KMS-11 (cell line): Measurements from ENCODE around the gene IRF1.

ENCODE experiments used
- H2AFZ ChIP-seq: fragments of 200-600 bp; sonication (generic); 2 replicates; pipeline ENCODE4 v1.6.1; 2016; ENCODE audit warnings: antibody characterized with exemption, mixed run types, low read depth
- H3K27ac ChIP-seq: fragments of 200-600 bp; sonication (generic); 2 replicates; pipeline ENCODE4 v1.6.1; 2016; ENCODE audit warnings: mild to moderate bottlenecking, mixed run types
- H3K27me3 ChIP-seq: fragments of 200-600 bp; sonication (generic); 2 replicates; pipeline ENCODE4 v1.6.1; 2017; ENCODE audit warnings: mild to moderate bottlenecking, low read depth, mixed run types, moderate library complexity; ENCODE audit not compliant: insufficient read depth
- H3K36me3 ChIP-seq: fragments of 200-600 bp; sonication (generic); 2 replicates; pipeline ENCODE4 v1.6.1; 2017; ENCODE audit warnings: mild to moderate bottlenecking, mixed run types; ENCODE audit not compliant: insufficient read depth
- H3K4me1 ChIP-seq: fragments of 200-600 bp; sonication (generic); 2 replicates; pipeline ENCODE4 v1.6.1; 2016; ENCODE audit warnings: mild to moderate bottlenecking, low read depth, mixed run types; ENCODE audit not compliant: poor library complexity, severe bottlenecking
- H3K4me2 ChIP-seq: fragments of 200-600 bp; sonication (generic); 2 replicates; pipeline ENCODE4 v1.7.0; 2016; ENCODE audit warnings: mild to moderate bottlenecking, mixed run types
- H3K4me3 ChIP-seq: fragments of 200-600 bp; sonication (generic); IDR thresholded peaks from 2 replicates; pipeline ENCODE4 v1.6.1; 2017; ENCODE audit warnings: low read depth, low read length, mixed read lengths; ENCODE audit not compliant: insufficient read depth
- H3K79me2 ChIP-seq: fragments of 200-600 bp; sonication (generic); 2 replicates; pipeline ENCODE4 v1.6.1; 2016; ENCODE audit warnings: low read depth, mixed run types; ENCODE audit not compliant: insufficient read depth
- H3K9ac ChIP-seq: fragments of 200-600 bp; sonication (generic); 2 replicates; pipeline ENCODE4 v1.6.1; 2016; ENCODE audit warnings: mild to moderate bottlenecking, mixed run types
- H4K20me1 ChIP-seq: fragments of 200-600 bp; sonication (generic); 2 replicates; pipeline ENCODE4 v1.6.1; 2016; ENCODE audit warnings: mild to moderate bottlenecking, mixed run types; ENCODE audit not compliant: insufficient read depth
- CTCF ChIP-seq: fragments of 200-600 bp; sonication (generic); conservative IDR thresholded peaks from 2 replicates; pipeline ENCODE4 v1.6.1; 2017; ENCODE audit warnings: low read depth, mild to moderate bottlenecking, antibody characterized with exemption, low read length, moderate library complexity, mixed read lengths

Gene IRF1

GRCh38 chr5:132459031-132459982 lies 31.3 kb downstream of the IRF1 start:
- peak overlapping the region; percentile 62 for H3K4me2 ChIP-seq
- no peak; the same call in 1 of the 2 replicates for TF ChIP-seq CTCF
- H3K4me3 ChIP-seq: no peak overlapping the region
- peak overlapping the region; percentile 94 for H3K27ac ChIP-seq
- H3K36me3 ChIP-seq: no peaks in the 10 kb centered on the region
- no peaks in the 10 kb centered on the region for H4K20me1 ChIP-seq
- peaks cover 100% of the 10 kb centered on the region for H3K4me1 ChIP-seq
- peak overlapping the region; percentile 75 for H3K9ac ChIP-seq
- no peaks in the 10 kb centered on the region for H3K79me2 ChIP-seq
- H2AFZ ChIP-seq: no peak overlapping the region
- H3K27me3 ChIP-seq: no peaks in the 10 kb centered on the region

- H3K4me2 ChIP-seq: peak overlapping the region; percentile 62
- peak overlapping the region; percentile 75 for H3K9ac ChIP-seq
- peak overlapping the region; percentile 94 for H3K27ac ChIP-seq
- H3K4me1 ChIP-seq: peaks cover 100% of the 10 kb centered on the region
- H3K27me3 ChIP-seq: no peaks in the 10 kb centered on the region
- TF ChIP-seq CTCF: no peak
- no peaks in the 10 kb centered on the region for H3K36me3 ChIP-seq
- H4K20me1 ChIP-seq: no peaks in the 10 kb centered on the region
- H3K4me3 ChIP-seq: no peak overlapping the region
- no peaks in the 10 kb centered on the region for H3K79me2 ChIP-seq
- H2AFZ ChIP-seq: no peak overlapping the region
These were observed 31.9 kb downstream of the IRF1 start for GRCh38 chr5:132458651-132459030.

DNA sequence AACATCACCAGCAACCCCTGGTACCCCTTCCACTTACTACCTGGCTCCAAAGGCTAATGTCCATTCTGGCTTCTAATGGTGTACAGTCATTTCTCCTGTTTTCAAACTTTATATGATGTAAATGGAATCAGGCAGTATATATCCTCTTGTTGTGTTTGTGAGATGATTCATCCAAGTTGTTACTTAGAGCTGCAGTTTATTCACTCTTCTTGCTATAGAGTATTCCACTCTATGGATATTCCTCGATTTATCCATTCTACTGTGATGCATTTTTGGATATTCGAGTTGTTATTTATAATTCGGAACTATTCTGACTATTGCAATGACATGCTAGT lies 32.4 kb downstream of the IRF1 start:
- H3K4me3 ChIP-seq: no peak overlapping the region
- H3K27me3 ChIP-seq: no peaks in the 10 kb centered on the region
- no peaks in the 10 kb centered on the region for H3K36me3 ChIP-seq
- peak overlapping the region; percentile 62 for H3K4me2 ChIP-seq
- TF ChIP-seq CTCF: no peak
- H4K20me1 ChIP-seq: no peaks in the 10 kb centered on the region
- no peak overlapping the region for H2AFZ ChIP-seq
- H3K4me1 ChIP-seq: peaks cover 96% of the 10 kb centered on the region
- peak overlapping the region; percentile 94 for H3K27ac ChIP-seq
- peak overlapping the region; percentile 75 for H3K9ac ChIP-seq
- no peaks in the 10 kb centered on the region for H3K79me2 ChIP-seq

DNA sequence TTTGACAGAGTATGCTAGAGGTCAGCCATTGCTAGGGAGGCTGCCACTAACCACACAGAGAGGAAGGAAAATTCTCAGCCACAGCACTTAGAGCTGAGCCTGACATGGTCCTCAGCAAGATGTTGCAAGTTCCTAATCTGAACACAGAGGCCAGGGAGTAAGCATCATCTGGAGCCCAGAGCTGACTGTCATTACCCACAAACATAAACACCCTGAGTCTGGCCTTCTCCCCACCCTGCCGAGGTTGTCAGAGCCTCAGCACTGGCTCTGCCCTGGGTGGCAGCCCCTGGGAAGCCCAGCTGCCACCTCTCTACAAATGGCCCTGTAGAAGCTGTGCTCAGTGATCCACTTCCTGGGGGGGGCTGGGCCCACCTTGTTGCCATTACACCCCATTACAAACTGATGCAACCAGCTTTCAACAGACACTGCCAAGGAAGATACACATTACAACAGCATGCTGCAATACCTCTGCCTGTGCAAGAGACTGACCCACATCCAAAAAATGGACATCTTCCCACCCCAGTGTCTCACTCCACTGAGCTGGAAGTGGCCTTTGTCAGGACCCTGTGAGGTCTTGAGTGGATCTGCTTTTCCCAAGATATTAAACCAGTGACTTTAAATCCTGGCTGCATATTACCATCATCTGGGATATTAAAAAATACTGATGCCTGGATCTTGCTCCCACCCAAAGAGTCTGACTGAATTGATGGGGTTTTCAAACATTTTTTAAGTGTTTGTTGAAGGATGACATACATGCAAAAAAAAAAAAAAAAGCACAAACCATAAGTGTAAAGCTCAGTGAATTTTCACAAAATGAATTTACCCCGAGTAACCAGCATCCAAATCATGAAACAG lies 33.0 kb downstream of the IRF1 start:
- Histone ChIP-seq H3K9ac (peak overlapping the region; percentile 63; the same call in 1 of the 2 replicates), H3K27ac (peak overlapping the region; percentile 94), H3K79me2 (no peaks in the 10 kb centered on the region), H3K27me3 (no peaks in the 10 kb centered on the region), H3K4me1 (peaks cover 90% of the 10 kb centered on the region), H3K36me3 (no peaks in the 10 kb centered on the region), H3K4me3 (no peak overlapping the region), H4K20me1 (no peaks in the 10 kb centered on the region), H3K4me2 (peak overlapping the region; percentile 62), H2AFZ (peak overlapping the region; percentile 50; the same call in 1 of the 2 replicates)
- TF ChIP-seq CTCF: no peak
